Cerebellar cortex (tissue), 1 donor: ENCODE results near the gene ENG.
A peak's percentile ranks its signal among the peaks of the same experiment; 100 is the strongest.

Source experiments
- DNase-seq: peaks from one replicate; pipeline ENCODE4 v3.0.0-alpha.2; 2015; ENCODE audit warnings: low spot score

Gene ENG

DNA sequence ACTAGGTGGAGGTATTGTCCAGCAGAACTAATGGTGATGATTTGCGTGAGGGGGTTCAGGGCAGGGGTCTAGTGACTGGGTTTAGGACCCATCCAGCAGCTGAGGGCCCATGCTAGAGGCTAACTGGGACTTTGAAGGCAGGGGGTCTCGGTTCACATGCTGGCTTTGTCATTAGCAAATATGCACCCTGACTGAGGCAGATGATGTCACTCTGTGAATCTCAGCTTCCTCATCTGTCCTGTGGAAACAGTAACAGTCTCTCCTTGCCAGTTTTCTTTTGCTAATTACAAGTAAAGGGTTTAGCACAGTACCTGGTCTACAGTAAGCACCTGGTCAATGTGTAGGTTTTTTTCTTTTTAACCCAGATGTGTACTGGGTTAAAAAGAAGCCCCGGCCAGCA, 81.2 kb downstream of the ENG start:
- DNase-seq: no peak

DNA sequence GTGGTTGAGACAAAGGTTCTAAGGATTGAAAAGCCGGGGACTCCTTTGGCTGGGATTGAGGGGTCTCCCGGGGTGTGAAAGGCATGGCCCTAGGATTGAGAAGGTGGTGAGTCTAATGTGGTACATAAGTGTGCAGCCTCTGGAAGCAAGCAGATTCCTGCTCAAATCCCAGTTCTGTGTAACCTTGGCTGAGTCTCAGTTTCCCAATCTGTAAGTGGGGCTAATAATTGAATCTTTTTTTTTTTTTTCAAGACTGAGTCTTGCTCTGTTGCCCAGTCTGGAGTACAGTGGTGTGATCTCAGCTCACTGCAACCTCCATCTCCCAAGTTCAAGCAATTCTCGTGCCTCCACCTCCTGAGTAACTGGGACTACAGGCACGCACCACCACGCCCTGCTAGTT, 81.9 kb downstream of the ENG start:
- DNase-seq: no peak

- no peak for DNase-seq
Measured at GRCh38 chr9:127771570-127772189, 82.8 kb downstream of the ENG start.

DNA sequence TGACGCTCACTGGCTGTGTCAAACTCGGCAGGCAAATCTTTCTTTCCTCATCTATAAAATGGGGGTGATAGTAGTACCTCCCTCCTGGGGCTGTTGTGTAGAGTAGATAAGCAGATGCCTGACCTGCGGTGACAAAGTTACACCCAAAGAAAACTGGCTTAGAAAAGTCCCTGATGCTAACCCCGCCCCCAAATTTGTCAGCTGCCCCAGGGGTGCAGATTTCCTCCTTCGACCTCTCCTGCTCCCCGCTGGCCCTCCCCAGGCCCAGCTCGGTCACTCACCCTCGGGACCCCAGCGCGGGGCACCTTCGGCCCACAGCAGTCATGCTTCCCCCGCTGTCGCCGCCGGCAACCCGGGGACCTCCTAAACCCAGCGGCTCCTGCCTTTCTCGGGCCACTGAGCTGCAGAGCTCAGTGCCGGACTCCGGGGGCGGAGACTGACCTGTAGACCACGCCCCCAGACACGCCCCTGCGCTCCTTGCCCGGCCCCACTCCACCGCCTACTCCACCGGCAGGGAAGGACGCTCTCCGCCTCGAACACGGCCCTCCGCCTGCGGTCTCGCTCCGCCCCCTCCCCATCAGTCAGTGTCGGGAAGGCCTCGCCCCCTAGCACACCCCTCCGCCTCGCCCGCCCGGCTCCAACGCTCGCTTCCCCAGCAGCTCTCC, 83.4 kb downstream of the ENG start:
- peak; percentile 95 for DNase-seq

- DNase-seq: no peak
Measured at GRCh38 chr9:127770583-127770904, 83.9 kb downstream of the ENG start.

DNA sequence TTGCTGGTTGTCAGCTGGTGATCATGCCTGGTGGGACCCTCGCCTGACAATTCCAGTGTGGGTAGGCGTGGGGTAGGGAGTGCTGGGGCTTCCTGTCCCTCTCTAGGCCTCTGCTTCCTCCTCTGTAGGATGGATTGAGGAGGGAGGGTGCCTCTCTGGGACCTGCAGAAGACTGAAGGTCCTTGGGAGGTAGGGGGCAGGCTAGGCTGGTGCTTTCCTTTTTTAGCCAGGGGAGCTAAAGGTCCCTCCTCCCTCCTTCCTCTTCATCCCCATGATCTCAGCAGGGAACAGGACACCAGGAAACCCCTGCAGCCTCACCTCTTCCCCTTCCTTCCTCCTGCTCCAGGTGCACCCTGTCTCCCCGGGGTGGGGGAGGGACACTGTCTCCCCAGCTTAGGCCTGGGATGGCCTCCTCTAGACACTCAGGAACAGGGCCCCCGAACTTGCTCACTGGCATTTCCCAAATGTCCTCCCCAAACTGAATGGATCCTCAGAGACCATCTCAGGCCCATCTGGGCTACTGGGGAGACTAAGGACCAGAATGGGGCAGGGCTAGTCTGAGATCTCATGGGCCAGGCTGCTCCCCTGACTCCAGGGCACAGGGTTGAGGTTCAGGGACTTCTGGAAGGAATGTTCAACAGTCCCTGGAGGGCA, 84.4 kb downstream of the ENG start:
- DNase-seq: no peak

DNA sequence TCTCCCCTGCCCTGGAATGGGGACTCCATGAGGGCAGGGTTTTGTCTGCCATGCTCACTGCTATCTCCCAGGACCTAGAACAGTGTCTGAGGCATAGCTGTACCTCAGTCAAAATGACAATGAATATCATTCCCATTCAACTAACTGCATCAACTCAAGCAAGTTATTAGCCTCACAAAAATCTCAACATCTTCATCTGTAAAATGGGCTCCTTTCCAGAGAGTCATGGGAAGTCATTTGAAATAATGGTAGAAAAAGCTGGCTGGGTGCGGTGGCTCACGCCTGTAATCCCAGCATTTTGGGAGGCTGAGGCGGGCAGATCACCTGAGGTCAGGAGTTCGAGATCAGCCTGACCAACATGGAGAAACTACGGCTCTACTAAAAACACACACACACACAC, 85.4 kb downstream of the ENG start:
- DNase-seq: no peak

DNA sequence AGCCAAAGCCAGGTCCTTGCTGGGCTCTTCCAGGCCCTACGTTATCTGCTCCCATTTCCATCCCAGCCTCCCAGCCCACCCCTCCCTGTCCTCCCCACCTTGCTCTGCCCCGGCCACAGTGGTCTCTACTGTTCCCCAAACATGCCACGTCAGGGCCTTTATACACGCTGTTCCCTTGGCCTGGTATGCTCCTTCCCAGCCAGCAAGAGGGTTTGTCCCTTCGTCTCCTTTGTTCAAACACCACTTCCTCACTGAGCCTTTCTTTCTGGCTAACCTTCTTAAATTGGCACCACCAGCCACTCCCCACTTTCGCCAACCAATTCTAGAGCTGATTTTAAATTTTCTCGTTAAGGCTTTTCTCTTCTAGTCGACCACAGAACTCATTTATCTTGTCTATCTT, 85.8 kb downstream of the ENG start:
- DNase-seq: no peak

DNA sequence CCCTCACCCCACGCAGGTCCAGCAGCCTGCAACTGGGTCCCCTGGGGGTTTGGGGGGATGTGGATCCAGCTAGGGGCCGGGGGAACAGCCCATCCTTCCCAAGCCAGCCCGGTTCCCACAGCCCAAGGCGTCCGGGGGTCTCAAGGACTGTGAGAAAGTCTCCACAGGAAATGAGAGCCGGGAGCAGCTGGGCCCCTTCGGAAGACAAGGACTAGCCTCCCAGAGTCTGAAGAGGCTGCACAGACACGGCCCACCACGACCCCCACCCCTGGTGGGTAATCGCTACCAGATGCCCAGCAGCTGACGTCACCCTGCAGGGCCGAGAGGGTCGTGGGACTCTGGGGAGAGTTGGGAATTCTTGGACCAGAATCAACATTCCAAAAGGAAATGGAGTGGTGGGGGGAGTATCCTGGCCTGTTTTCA, 86.5 kb downstream of the ENG start:
- DNase-seq: no peak

DNA sequence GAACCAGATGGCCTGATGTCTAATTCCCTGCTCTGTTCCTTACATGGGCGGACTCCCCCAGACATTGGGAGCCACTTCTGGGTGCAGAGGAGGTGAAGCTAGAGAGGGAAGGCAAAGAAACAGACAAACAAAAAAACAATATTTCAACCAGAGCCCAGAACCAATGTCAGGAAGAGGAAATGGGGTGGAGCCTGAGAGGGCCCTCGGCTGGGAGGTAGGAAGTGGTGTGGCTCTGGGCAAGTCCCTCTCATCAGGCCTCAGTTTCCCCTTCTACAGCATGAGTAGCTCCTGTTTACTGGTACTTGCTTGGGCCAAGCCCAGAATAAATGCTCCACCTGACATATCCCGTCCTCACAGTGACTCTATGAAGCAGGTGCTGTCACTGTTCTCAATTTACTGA, 87.0 kb downstream of the ENG start:
- no peak for DNase-seq

GRCh38 chr9:127765418-127765817, 89.0 kb downstream of the ENG start:
- DNase-seq: no peak
